ENCODE data around the gene SLC6A8. TPM values are rescaled to one million over a fixed set of nuclear protein-coding genes. Genes with fewer than 3 reads are reported as not detected.
A peak's percentile ranks its signal among the peaks of the same experiment; 100 is the strongest.

SLC6A8 gene
- total RNA-seq, 1 donor: 8.8 TPM

DNA sequence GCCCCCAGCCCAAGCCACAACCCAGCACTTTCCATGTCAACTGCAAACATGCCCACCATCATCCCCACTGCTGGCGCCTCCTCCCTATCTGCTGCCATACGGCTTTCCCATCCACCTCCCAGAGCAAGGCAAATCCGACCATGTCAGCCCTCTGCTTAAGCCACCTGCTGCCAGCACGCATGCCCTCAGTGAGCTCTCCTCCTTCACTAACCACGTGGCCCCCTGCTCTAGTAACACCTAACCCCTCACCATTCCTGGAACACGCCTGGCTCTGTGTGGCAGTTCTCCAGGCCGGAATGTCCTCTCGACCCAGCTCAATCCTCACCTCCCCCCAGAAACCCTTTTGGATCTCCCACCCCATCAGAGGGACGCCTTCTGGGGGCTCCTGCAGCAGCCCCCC is 19.1 kb downstream of the SLC6A8 start:
- H3K4me3 ChIP-seq (ENCODE audit: low read depth, low read length): no peak overlapping the region
- DNase-seq (ENCODE audit: low read depth): no peak
- TF ChIP-seq, protein P1, sequence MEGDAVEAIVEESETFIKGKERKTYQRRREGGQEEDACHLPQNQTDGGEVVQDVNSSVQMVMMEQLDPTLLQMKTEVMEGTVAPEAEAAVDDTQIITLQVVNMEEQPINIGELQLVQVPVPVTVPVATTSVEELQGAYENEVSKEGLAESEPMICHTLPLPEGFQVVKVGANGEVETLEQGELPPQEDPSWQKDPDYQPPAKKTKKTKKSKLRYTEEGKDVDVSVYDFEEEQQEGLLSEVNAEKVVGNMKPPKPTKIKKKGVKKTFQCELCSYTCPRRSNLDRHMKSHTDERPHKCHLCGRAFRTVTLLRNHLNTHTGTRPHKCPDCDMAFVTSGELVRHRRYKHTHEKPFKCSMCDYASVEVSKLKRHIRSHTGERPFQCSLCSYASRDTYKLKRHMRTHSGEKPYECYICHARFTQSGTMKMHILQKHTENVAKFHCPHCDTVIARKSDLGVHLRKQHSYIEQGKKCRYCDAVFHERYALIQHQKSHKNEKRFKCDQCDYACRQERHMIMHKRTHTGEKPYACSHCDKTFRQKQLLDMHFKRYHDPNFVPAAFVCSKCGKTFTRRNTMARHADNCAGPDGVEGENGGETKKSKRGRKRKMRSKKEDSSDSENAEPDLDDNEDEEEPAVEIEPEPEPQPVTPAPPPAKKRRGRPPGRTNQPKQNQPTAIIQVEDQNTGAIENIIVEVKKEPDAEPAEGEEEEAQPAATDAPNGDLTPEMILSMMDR (IDR thresholded peaks at IDR 0.05; ENCODE audit: insufficient read depth, low read length): no peak

DNA sequence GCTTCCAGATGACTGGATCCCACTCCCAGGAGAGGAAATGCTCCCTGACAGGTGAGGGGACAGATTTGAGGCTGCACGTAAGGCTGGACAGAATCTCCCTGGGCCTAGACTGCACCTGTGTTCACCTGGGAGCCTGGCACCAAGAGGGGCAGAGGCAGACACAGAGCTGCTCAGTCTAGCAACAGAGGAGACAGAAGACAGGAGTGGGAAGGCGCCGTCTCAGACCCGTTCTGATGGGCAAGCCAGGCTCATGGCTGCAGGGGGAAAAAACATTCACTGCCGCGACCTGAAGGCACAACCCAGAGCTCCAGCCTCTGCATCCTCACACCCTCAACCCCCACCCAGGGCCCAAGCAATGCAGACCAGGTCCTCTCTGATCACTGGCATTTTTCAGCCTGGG is 19.7 kb downstream of the SLC6A8 start:
- TF ChIP-seq, protein P1 (IDR thresholded peaks at IDR 0.05; ENCODE audit: insufficient read depth, low read length): no peak
- DNase-seq (ENCODE audit: low read depth): no peak
- no peak overlapping the region for H3K4me3 ChIP-seq (ENCODE audit: low read depth, low read length)

DNA sequence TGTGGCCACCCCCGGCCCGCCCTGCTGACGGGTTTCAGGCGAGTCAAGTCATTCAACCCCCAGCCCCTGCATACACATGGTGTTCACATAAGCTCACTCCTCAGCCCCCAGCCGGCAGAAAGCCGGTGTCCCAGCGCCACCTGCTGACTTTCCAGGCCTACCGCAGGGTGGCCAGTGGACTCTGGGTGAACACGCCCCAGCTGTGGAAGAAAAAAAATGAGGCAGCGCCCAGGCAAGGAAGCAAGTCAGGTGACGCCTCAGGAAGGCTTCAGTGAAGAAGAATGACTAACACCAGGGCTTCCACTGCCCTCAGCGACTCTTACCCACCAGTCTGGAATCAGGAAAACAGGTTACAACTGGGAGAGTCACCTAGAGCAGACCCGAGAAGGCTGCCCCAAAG is 20.7 kb downstream of the SLC6A8 start:
- TF ChIP-seq, protein P1 (IDR thresholded peaks at IDR 0.05; ENCODE audit: insufficient read depth, low read length): peak; percentile 67
- no peak overlapping the region for H3K4me3 ChIP-seq (ENCODE audit: low read depth, low read length)
- DNase-seq (ENCODE audit: low read depth): peak; percentile 75

DNA sequence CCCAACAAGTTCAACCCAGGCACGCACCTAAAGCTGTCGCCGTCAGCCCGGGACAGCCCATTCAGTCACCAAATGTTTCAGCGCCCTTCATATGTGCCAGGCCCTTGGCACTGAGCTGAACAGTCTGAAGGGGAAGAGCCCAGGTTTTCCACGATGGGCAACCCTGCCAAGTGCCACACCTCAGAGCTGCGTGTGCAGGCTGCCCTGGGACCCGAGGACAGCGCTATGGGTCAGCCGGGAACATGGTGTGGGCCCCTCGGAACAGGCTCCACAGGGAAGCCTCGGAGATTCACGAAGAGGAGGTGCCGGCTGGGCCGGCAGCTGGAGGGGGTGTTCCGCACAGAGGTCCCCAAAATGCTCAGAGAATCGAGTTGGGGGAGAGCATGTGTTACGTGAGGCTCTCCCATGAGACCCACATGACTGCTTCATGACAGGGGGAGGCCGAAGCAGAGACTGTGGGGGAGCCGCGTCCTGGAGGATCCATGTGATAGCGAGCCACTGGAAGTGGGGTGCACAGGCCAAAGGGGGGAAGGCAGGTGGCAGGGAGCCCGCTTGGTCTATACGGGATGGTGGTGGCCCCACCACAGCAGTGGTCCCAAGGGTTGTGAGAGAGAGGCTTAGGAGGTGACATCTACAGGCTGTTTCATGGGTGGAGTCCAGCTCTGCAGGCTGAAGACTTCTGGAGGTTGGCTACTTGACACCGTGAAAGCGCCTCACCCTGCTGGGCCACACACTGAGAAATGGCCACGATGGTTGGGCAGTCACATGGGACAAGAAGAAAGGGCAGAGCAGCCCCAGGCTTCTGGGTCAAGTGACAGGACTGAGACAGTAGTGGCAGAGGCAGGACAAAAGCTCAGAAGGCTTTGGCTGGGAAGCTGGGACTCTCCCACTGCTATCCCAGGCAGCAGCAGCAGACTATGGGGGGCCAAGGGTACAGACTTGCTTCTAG is 22.3 kb downstream of the SLC6A8 start:
- H3K4me3 ChIP-seq (ENCODE audit: low read depth, low read length): no peak overlapping the region
- TF ChIP-seq, protein P1 (IDR thresholded peaks at IDR 0.05; ENCODE audit: insufficient read depth, low read length): no peak
- DNase-seq (ENCODE audit: low read depth): no peak

DNA sequence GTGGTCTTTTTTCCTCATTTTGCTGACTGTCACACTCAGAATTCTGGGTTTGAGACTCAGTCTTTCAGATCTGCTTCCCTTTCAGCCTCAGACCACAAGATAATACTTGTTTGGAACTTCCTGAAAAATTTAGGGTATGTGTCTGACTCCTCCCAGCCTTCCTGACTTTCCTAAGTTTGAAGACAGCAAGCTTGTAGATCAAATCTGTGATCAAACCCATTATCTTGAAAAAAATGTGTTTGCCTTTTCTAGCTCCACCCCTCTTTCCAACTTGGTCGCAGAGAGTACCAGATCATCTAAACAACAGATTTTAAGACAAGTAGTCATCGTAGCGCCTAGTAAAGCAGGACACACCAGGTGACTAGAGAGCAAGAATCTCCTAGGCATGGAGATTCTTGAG is 26.5 kb downstream of the SLC6A8 start:
- TF ChIP-seq, protein P1 (IDR thresholded peaks at IDR 0.05; ENCODE audit: insufficient read depth, low read length): no peak
- no peak overlapping the region for H3K4me3 ChIP-seq (ENCODE audit: low read depth, low read length)
- no peak for DNase-seq (ENCODE audit: low read depth)

DNA sequence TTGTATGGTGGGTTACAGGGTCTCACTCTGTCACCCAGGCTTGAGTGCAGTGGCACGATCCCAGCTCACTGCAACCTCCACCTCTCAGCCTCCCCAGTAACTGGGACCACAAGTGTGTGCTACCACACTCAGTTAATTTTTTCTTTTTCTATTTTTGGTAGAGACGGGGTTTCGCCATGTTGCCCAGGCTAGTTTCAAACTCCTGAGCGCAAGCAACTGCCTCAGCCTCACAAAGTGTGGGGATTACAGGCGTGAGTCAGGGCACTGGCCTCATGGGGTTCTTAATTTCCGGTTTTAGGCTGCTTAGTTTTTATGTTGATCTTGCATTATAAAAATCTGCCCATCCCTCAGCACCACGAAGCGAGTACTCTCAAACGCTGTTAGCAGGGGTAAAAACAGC is 29.7 kb downstream of the SLC6A8 start:
- no peak overlapping the region for H3K4me3 ChIP-seq (ENCODE audit: low read depth, low read length)
- no peak for DNase-seq (ENCODE audit: low read depth)
- TF ChIP-seq, protein P1 (IDR thresholded peaks at IDR 0.05; ENCODE audit: insufficient read depth, low read length): no peak

Data from fibroblast of the aortic adventitia (primary cell).